Neural cell (in vitro differentiated cells): ENCODE measurements around the gene RDX.

Experiments used
- CTCF ChIP-seq: fragments of 450-650 bp; IDR thresholded peaks from 2 replicates; pipeline ENCODE4 v1.5.1; 2014; ENCODE audit warnings: antibody characterized with exemption, mild to moderate bottlenecking, moderate library complexity; ENCODE audit not compliant: poor library complexity, severe bottlenecking
- EP300 ChIP-seq: fragments of 450-650 bp; conservative IDR thresholded peaks from 2 replicates; pipeline ENCODE4 v1.6.1; 2014; ENCODE audit warnings: antibody characterized with exemption, mild to moderate bottlenecking, moderate library complexity; ENCODE audit not compliant: poor library complexity, severe bottlenecking
- EZH2 ChIP-seq: fragments of 200-600, 300-800 bp; shearing (Covaris generic), sonication (generic); IDR thresholded peaks from 2 replicates; pipeline ENCODE4 v1.6.1; 2014; ENCODE audit warnings: antibody characterized with exemption, low read length, borderline replicate concordance, mild to moderate bottlenecking; ENCODE audit not compliant: insufficient read depth, poor library complexity, severe bottlenecking
- MXI1 ChIP-seq: fragments of 450-650 bp; conservative IDR thresholded peaks from 2 replicates; pipeline ENCODE4 v1.6.1; 2014; ENCODE audit warnings: antibody characterized with exemption, mild to moderate bottlenecking; ENCODE audit not compliant: poor library complexity, severe bottlenecking
- POLR2AphosphoS5 ChIP-seq: IDR thresholded peaks from 2 replicates; pipeline ENCODE4 v1.6.1; 2012
- REST ChIP-seq: IDR thresholded peaks from 2 replicates; pipeline ENCODE4 v1.6.1; 2012; ENCODE audit warnings: borderline replicate concordance
- SMC3 ChIP-seq: fragments of 450-650 bp; conservative IDR thresholded peaks from 2 replicates; pipeline ENCODE4 v1.6.1; 2014; ENCODE audit warnings: antibody characterized with exemption, mild to moderate bottlenecking, moderate library complexity; ENCODE audit not compliant: poor library complexity
- TAF1 ChIP-seq: IDR thresholded peaks from 2 replicates; pipeline ENCODE4 v1.6.1; 2012; ENCODE audit warnings: low read depth

GRCh38 chr11:110250168-110250567 is 46.2 kb downstream of the RDX start:
- TF ChIP-seq CTCF (no peak), EZH2 (no peak), POLR2AphosphoS5 (no peak), SMC3 (no peak), MXI1 (no peak), REST (no peak), TAF1 (no peak), EP300 (no peak)
